Stimulated activated CD8-positive, alpha-beta memory T cell treated with anti-CD3 and anti-CD28 coated beads, Interleukin-7, amount 100 ng/mL, for 48 hours (primary cell): ENCODE results near the gene SLC25A14.
"Not testable (repeated sequence)": the region's sequence is repeated elsewhere in the genome, so short reads cannot be mapped to it uniquely, and the experiment has no call there.

Experiments used
- DNase-seq, 2 donors: peaks; one replicate each; pipeline ENCODE4 v3.0.0-alpha.2; 2020; ENCODE audit warnings: low read depth in 1 of 2; ENCODE audit errors: extremely low read depth in 1 of 2

SLC25A14 gene, protein sequence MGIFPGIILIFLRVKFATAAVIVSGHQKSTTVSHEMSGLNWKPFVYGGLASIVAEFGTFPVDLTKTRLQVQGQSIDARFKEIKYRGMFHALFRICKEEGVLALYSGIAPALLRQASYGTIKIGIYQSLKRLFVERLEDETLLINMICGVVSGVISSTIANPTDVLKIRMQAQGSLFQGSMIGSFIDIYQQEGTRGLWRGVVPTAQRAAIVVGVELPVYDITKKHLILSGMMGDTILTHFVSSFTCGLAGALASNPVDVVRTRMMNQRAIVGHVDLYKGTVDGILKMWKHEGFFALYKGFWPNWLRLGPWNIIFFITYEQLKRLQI

GRCh38 chrX:130339408-130340222 lies at the start of gene SLC25A14:
TSS of gene SLC25A14 (plus strand) at chrX:130339919. CDS start at chrX:130340279, 360 bp downstream.
- peak; percentile 43 to 59 for DNase-seq

DNA sequence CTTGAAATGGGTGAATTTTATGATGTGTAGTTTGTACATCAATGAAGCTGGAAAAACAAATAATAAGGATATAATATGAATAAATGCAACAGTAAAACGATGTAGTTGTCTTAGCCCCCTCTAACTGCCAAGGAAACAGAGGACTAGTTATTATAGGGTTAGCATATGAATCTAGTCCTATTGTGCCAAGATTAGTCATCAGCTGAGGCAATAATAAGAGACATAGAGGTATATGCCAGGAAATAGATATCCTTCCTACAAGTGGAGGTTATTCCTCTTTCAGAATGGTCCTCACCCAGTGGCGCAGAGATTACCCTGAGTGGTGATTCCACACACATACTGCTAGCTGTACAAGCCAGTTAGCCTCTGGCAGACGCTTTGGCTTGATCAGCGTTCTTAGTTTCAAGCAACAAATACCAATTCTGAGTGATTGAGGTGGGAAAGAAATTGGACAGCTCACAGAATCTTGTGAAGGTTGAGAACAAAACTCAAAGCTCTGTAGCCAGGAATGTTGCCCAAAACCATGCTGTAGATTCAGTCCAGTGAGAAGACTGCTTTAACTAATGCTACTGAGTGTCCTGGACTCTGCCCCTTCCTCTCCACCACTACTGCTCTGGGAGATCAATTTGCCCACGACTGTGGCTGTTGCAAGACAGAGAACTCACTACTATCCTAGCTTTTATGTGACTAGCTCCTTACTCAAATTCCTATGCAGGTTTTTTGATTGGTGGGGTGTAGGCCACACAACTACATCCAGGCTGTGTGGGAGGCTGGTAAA lies 44.0 kb upstream of the SLC25A14 start:
- no peak for DNase-seq

DNA sequence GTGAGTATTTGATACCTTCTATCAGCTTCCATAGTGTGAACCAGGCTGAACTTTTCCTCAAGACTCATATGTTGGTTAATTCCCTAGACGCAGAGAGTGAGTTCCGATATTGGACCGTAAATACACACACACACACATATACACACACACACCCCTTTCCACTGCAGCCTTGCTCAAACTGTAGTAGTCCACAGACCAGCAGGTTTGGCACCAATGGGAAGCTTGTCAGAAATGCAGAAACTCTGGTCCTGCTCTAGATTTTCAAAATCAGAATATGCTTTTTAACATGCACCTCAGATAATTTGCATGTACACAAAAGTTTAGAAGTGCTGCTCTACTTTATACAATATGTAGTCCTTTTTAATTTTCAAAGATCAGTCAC lies 43.4 kb upstream of the SLC25A14 start:
- no peak for DNase-seq

DNA sequence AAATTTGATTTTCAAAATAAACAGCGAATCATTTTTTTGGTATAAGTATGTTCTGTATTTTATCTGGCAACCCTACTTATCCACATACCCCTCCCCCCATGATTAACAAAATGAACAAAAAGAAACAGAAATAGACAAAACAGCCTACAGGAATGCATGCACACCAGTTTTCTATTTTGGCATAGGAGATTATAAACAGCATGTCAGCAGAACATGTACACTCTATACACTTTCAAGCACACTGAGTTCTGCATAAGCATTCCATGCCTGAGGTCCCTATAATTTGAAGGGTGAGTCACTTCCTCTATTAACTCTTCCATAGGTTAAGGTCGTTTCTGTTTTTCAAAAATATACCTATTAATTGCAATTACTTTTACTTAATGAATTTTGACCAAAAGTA lies 43.0 kb upstream of the SLC25A14 start:
- DNase-seq, result no peak

DNA sequence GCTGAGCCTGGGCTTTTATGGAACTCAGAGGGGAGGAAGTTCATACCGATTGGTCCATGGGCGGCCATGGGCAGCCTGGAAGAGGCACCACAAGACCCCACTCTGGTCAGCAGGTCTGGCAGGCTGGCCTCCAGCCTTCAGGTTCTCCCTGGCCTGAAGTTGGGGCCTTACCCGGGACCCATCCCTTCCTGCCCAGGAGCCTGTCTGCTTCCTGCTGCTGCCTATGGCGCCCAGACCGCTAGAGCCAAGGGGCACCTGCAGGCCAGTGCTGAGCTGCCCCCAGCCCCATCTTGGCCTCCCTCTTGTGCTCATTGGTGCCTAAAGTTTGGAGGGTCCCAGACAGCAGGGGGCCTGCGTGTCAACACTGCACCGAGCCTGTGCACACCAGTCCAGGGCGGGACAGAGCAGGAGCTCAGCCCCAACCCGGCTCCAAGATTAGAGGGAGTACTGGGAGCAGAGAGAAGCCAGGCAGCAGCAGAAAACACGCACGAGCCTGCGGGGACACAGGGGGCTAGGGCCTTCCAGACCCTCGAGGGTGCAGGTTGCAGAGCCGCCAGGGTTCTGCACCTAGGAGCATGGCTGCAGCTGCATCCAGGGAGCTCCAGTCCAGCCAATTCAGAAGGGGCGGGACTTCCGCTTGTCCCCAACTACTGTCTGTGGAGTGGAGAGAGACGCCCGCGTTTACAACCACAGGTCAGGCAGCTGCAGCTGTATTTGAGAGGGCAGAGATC lies 40.3 kb upstream of the SLC25A14 start:
- DNase-seq, result no peak

GRCh38 chrX:130300010-130300282 lies 39.8 kb upstream of the SLC25A14 start:
- DNase-seq, result no peak

DNA sequence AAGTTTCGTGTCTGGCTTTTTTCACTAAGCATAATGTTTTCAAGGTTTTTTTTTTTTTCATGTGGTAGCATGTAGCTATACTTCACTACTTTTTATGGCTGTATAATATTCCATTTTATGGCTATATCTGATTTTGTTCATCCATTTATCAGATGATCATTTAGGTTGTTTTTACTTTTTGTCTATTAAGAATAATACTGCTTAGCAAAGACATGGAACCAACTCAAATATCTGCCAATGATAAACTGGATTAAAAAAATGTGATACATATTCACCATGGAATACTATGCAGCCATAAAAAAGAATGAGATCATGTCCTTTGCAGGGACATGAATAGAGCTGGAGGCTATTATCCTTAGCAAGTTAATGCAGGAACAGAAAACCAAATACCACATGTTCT lies 38.3 kb upstream of the SLC25A14 start:
- no peak for DNase-seq

GRCh38 chrX:130301977-130302376 lies 37.7 kb upstream of the SLC25A14 start:
- no peak for DNase-seq

DNA sequence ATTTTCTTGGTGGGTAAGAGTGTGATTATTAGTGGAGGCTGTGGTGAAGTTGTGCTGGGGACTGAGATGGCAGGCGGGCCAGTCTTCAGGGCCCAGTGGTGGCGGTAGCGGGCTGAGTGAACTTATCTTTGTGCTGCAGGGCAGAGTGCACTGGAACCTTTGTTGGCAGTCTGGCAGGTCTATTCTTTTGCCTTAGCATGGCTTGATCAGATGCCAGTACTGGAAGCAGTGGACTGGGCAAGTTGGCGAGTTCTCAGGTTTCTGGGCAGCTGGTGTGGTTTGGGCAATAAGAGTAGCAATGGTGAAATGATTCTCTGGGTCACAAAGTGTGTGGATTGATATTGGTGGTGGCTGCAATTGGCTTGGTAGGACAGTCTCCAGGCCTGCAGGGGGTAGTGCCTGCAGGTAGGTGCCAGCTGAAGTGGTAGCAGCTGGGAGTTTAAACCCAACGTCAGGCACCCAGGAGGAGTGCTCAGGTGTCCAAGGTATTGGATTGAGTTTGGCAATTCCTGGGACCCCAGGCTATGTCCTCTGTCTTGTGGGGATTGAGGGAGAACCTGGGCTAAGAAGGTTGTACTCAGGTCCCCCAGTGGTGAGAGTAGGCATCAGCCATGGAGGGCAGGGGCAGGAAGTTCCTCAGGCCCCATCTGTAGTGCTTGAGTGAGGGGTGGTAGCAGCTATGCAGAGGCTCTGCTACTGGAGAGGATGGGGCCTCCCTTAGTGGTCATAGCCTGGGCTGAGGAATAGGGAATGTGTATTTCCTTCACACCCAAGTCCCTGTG lies 34.9 kb upstream of the SLC25A14 start:
- DNase-seq, result no peak

- not testable (repeated sequence) for DNase-seq
Measured at GRCh38 chrX:130319886-130320285, 19.8 kb upstream of the SLC25A14 start.

- DNase-seq, result no peak
Measured at GRCh38 chrX:130321550-130321949, 18.2 kb upstream of the SLC25A14 start.

GRCh38 chrX:130330146-130330545 lies 9.6 kb upstream of the SLC25A14 start:
- DNase-seq, result no peak

- peak in 1 of 2 donors; percentile 17 for DNase-seq
Measured at GRCh38 chrX:130330706-130331105, 9.0 kb upstream of the SLC25A14 start.

DNA sequence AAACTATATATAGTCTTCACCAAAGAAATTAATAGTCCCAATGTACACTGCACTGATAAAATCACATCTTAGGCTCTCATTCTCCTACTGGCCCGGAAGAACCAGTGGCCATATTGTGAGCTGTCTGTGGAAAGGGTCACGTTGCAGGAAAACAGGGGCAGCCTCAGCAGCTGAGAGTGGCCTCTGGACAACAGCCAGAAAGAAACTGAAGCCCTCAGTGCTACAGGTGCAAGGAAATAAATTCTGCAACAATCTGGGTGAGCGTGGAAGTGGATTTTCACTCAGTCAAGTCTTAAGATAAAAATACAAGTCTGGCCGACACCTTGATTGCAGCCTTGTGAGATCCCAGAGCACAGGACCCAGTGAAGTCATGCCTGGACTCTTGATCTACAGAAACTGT lies 3.2 kb upstream of the SLC25A14 start:
- no peak for DNase-seq

- not testable (repeated sequence) for DNase-seq
Measured at GRCh38 chrX:130338869-130339268, 850 bp upstream of the SLC25A14 start.

DNA sequence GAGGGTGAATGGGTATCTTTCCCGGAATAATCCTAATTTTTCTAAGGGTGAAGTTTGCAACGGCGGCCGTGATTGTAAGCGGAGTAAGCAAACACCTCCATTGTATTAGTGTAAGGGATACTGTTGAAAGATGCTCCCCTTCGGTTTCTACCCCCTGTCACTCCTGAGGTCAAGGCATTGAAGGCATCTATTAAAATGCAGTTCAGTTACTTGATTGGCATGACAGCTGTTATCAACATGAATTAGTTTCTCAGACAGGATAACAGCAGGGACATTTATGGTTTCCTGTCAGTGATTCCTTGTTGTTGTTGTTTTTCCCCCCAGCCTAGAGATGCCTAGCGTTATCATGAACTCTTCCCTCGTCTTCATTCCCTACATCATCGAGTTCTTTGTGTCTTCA lies 552 bp downstream of the SLC25A14 start:
- DNase-seq, result no peak

DNA sequence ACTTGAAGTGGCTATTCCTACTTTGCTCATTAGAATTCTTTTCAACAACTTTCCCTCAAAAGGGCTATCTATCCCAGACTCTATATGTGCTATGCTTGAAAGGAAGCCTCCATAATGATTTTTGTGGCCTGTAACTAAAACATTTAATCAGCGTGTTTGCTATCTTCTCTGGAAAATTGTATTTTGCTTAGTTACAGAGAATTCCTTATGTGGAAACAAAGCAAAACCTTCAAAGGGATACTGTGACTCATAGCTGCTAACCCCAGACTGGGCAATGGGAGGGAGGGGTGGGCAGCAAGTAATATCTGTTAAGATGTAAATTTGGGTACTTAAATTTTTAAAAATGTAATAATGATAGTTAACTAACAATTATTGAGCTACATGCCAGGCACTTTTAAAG lies 3.7 kb downstream of the SLC25A14 start:
- no peak for DNase-seq

- no peak for DNase-seq
Measured at GRCh38 chrX:130347321-130347720, 7.6 kb downstream of the SLC25A14 start.

DNA sequence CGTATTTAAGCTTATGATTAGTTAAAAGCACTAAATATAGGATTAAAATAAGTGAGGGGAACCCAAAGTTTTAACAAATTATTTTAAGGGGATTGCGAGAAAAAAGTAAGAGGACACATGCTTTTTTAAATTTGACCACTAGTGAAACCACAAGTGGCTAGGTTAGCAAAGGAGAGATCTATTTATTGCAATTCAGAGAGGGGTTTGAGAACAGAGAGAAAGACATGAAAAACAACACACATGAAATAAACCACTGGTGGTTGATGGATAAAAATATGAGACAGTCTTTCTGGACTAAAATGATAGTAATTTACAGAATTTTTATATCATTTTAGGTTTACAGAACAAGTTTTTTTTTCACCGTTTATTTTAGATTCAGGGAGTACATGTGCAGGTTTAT lies 11.8 kb downstream of the SLC25A14 start:
- DNase-seq, result no peak

GRCh38 chrX:130352050-130352449 lies 12.3 kb downstream of the SLC25A14 start:
- DNase-seq, result not testable (repeated sequence)
